ENCODE data around the gene PTCH1.

The PTCH1 gene

GRCh38 chr9:95515272-95516113 is 1.3 kb downstream of the PTCH1 start:
- no peaks in the 10 kb centered on the region for H3K4me1 ChIP-seq (ENCODE audit: low read length)
- H3K79me2 ChIP-seq (ENCODE audit: low read length) = peaks cover 9% of the 10 kb centered on the region; the same call in 1 of the 2 replicates
- H3F3A ChIP-seq (ENCODE audit: insufficient read depth, low read length) = peaks cover 17% of the 10 kb centered on the region; the same call in 1 of the 2 replicates
- no peaks in the 10 kb centered on the region for H3K36me3 ChIP-seq (replicated peaks; ENCODE audit: insufficient read depth, low read length)
- H3K9me2 ChIP-seq (replicated peaks; ENCODE audit: insufficient read depth, low read length) = no peaks in the 10 kb centered on the region
- no peaks in the 10 kb centered on the region for H3K9me3 ChIP-seq (replicated peaks; ENCODE audit: insufficient read depth, low read length)
- DNase-seq = peak; percentile 28
- H3K9ac ChIP-seq (ENCODE audit: low read length) = peak overlapping the region; percentile 37; the same call in 1 of the 2 replicates
- no peaks in the 10 kb centered on the region for H4K20me1 ChIP-seq (ENCODE audit: insufficient read depth, low read length)
- H3K27me3 ChIP-seq (replicated peaks; ENCODE audit: insufficient read depth, low read length) = no peaks in the 10 kb centered on the region
- H3K4me3 ChIP-seq (ENCODE audit: low read length) = peak overlapping the region; percentile 74
- no peak overlapping the region for H3K27ac ChIP-seq (ENCODE audit: low read length)
- H2AFZ ChIP-seq (ENCODE audit: low read length) = peak overlapping the region; percentile 59
- no peak for TF ChIP-seq EZH2phosphoT487 (IDR thresholded peaks at IDR 0.05; ENCODE audit: low read length)
- no peak for TF ChIP-seq CTCF (IDR thresholded peaks at IDR 0.05; ENCODE audit: low read length)
- no peak for TF ChIP-seq EZH2 (optimal IDR thresholded peaks at IDR 0.05; ENCODE audit: low read depth, low read length)
- H3K4me2 ChIP-seq (ENCODE audit: low read depth, low read length) = peak overlapping the region; percentile 94

- Histone ChIP-seq H2AFZ (ENCODE audit: low read length) (no peak overlapping the region), H3K9ac (ENCODE audit: low read length) (no peak overlapping the region), H3K4me2 (ENCODE audit: low read depth, low read length) (no peak overlapping the region), H3K4me3 (ENCODE audit: low read length) (no peak overlapping the region), H3K36me3 (replicated peaks; ENCODE audit: insufficient read depth, low read length) (no peaks in the 10 kb centered on the region), H3K4me1 (ENCODE audit: low read length) (no peaks in the 10 kb centered on the region), H3F3A (ENCODE audit: insufficient read depth, low read length) (peaks cover 21% of the 10 kb centered on the region; the same call in 1 of the 2 replicates), H3K27ac (ENCODE audit: low read length) (no peak overlapping the region), H4K20me1 (ENCODE audit: insufficient read depth, low read length) (no peaks in the 10 kb centered on the region), H3K9me3 (replicated peaks; ENCODE audit: insufficient read depth, low read length) (no peaks in the 10 kb centered on the region), H3K79me2 (ENCODE audit: low read length) (peaks cover 9% of the 10 kb centered on the region; the same call in 1 of the 2 replicates), H3K27me3 (replicated peaks; ENCODE audit: insufficient read depth, low read length) (no peaks in the 10 kb centered on the region), H3K9me2 (replicated peaks; ENCODE audit: insufficient read depth, low read length) (no peaks in the 10 kb centered on the region)
- no peak for DNase-seq
- TF ChIP-seq EZH2phosphoT487 (IDR thresholded peaks at IDR 0.05; ENCODE audit: low read length) (no peak), CTCF (IDR thresholded peaks at IDR 0.05; ENCODE audit: low read length) (no peak), EZH2 (optimal IDR thresholded peaks at IDR 0.05; ENCODE audit: low read depth, low read length) (no peak)
Measured at GRCh38 chr9:95514342-95514741, 2.4 kb downstream of the PTCH1 start.

GRCh38 chr9:95513711-95514110 is 3.1 kb downstream of the PTCH1 start:
- H3K27ac ChIP-seq (ENCODE audit: low read length) = no peak overlapping the region
- no peaks in the 10 kb centered on the region for H3K27me3 ChIP-seq (replicated peaks; ENCODE audit: insufficient read depth, low read length)
- H3K36me3 ChIP-seq (replicated peaks; ENCODE audit: insufficient read depth, low read length) = no peaks in the 10 kb centered on the region
- no peak overlapping the region for H3K4me3 ChIP-seq (ENCODE audit: low read length)
- H3K79me2 ChIP-seq (ENCODE audit: low read length) = peaks cover 12% of the 10 kb centered on the region; the same call in 1 of the 2 replicates
- no peaks in the 10 kb centered on the region for H3K9me2 ChIP-seq (replicated peaks; ENCODE audit: insufficient read depth, low read length)
- H3K9me3 ChIP-seq (replicated peaks; ENCODE audit: insufficient read depth, low read length) = no peaks in the 10 kb centered on the region
- DNase-seq = no peak
- no peak overlapping the region for H3K4me2 ChIP-seq (ENCODE audit: low read depth, low read length)
- H2AFZ ChIP-seq (ENCODE audit: low read length) = no peak overlapping the region
- no peak overlapping the region for H3K9ac ChIP-seq (ENCODE audit: low read length)
- H3K4me1 ChIP-seq (ENCODE audit: low read length) = no peaks in the 10 kb centered on the region
- TF ChIP-seq CTCF (IDR thresholded peaks at IDR 0.05; ENCODE audit: low read length) = no peak
- H3F3A ChIP-seq (ENCODE audit: insufficient read depth, low read length) = peaks cover 21% of the 10 kb centered on the region; the same call in 1 of the 2 replicates
- H4K20me1 ChIP-seq (ENCODE audit: insufficient read depth, low read length) = no peaks in the 10 kb centered on the region
